Left lobe of liver (tissue), 2 donors: ENCODE results near the gene SBNO1. TPM values are rescaled to one million over a fixed set of nuclear protein-coding genes. Genes with fewer than 3 reads are reported as not detected.
"Not testable (repeated sequence)": the region's sequence is repeated elsewhere in the genome, so short reads cannot be mapped to it uniquely, and the experiment has no call there.

ENCODE experiments used
- ATAC-seq: fragments of 200-7000 bp; cut with Tn5 transposase; one replicate; pipeline ENCODE4 v1.9.1; 2020; ENCODE audit warnings: mild to moderate bottlenecking, moderate library complexity
- DNase-seq: peaks from one replicate; pipeline ENCODE4 v3.0.0-alpha.2; 2020; ENCODE audit warnings: low spot score
- total RNA-seq: library from RNA; stranded (reverse); gene quantifications from one replicate; pipeline ENCODE4 v1.2.1, GENCODE V29; 2021
- donor health status: DM: no; HTN: no; CAD: no; lungs with moderate emphysema.
- donor health status: DM: no; HTN: yes; CAD: no.

The SBNO1 gene
- total RNA-seq, 1 donor from 2014 or later: 13.8 TPM

- peak; percentile 56 for ATAC-seq
- DNase-seq: no peak
These were observed 8.4 kb downstream of the SBNO1 start for GRCh38 chr12:123356159-123356670.

DNA sequence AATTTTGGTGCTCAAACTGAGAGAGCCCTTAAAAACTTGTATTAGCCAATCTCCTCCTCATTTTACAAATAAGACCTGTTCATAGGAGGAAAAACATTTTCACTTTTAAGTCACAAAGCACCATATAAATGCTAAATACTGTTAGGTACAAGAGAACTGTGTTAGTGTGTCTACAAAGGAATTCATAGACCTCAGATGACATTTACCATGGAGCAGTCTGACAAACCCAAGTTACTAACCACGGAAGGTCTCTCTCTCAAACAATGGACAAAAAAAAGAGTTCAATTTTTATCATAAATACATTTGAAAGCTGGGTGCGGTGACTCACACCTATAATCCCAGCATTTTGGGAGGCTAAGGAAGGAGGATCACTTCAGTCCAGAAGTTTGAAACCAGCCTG lies 10.0 kb downstream of the SBNO1 start:
- ATAC-seq (no peak), DNase-seq (no peak)

DNA sequence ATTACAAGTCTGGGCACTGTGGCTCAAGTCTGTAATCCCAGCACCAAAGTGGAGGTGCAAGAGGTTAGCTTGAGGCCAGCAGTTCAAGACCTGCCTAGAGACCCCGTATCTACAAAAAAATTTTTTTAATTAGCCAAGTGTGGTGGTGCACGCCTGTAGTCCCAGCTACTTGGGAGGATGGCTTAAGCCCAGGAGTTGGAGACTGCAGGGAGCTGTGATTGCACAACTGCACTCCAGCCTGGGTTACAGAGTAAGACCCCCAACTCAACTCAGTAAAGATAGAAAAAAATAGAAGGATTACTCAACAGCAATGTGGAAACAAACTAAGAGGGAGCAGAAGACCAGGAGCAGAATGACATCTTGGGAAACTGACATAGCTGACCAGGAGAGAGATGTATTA lies 13.3 kb downstream of the SBNO1 start:
- no peak for ATAC-seq
- peak; percentile 24 for DNase-seq

GRCh38 chr12:123346946-123347345 lies 17.7 kb downstream of the SBNO1 start:
- no peak for ATAC-seq
- no peak for DNase-seq

- peak; percentile 96 for ATAC-seq
These were observed 20.6 kb downstream of the SBNO1 start for GRCh38 chr12:123344086-123344485.

DNA sequence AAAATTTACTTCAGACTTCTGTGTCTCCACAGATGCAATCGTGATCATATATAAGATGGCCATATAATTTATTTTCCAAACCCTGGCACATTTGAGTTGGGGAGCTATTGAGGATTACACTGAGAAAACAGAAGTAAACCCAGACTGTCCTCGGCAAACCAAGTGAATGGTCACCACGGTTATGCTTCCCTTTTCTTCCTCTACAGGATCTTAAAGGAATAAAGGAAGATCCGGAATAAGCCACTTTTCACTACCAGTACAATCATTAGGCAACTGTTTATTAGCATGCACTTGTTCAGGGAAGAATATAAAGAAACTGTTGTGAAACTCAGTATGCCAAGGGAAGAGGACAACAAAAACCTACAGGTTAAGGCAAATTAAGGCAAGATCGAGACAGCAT lies 27.6 kb downstream of the SBNO1 start:
- DNase-seq (no peak), ATAC-seq (peak; percentile 17)

More at GRCh38 chr12:123344086-123344485, 20.6 kb downstream of the SBNO1 start:
- peak; percentile 70 for DNase-seq

DNA sequence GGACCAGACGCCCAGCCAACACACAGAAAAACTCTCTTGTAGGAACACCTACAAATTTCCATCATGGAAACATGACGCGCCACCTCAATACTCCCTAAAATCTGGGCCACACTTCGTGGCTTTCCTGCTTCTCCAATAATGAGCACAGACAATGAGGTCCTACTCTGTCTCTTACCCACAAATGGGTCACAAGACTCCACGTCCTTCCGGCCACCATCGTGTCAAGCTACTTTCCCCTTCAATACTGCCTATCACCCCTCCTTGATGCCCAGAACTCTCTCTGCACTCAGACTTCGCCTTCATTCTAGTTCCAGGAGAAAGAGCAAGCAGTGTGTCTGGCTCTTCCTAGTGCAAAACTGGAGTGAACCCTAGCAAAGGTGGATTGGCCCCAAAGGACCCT lies 28.1 kb downstream of the SBNO1 start:
- no peak for DNase-seq
- no peak for ATAC-seq

GRCh38 chr12:123335490-123335889 lies 29.2 kb downstream of the SBNO1 start:
- ATAC-seq (no peak), DNase-seq (no peak)

- DNase-seq (no peak), ATAC-seq (no peak)
These were observed 34.8 kb downstream of the SBNO1 start for GRCh38 chr12:123329799-123330198.

DNA sequence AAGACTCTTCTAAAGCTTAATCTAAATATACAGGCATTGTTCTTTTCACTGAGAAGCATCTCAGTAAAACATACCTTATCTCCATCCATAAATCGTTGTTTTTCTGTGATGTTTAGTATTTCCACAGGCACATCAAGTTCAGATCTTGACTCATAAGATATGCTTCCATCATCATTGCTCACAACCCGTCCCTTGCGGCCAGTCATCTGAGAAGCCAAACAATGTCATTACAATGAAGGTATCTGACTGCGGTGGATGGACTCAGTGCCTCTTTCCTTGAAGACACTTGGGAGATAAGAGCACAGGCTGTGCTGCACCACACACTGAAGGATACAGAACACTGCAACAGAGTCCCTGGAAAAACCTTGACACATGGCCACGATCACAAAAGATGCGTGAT lies 44.8 kb downstream of the SBNO1 start:
- no peak for DNase-seq
- ATAC-seq: no peak

GRCh38 chr12:123319273-123319672 lies 45.4 kb downstream of the SBNO1 start:
- DNase-seq (no peak), ATAC-seq (no peak)

GRCh38 chr12:123313046-123313445 lies 51.6 kb downstream of the SBNO1 start:
- not testable (repeated sequence) for ATAC-seq, DNase-seq

GRCh38 chr12:123306200-123306599 lies 58.4 kb downstream of the SBNO1 start:
- ATAC-seq (no peak), DNase-seq (no peak)

- no peak for DNase-seq
These were observed 59.5 kb downstream of the SBNO1 start for GRCh38 chr12:123305136-123305535.

GRCh38 chr12:123293178-123293760 lies 71.4 kb downstream of the SBNO1 start:
- peak; percentile 90 for ATAC-seq

More at GRCh38 chr12:123305136-123305535, 59.5 kb downstream of the SBNO1 start:
- ATAC-seq: no peak

GRCh38 chr12:123289911-123290310 lies 74.7 kb downstream of the SBNO1 start:
- ATAC-seq: no peak
- DNase-seq: no peak

More at GRCh38 chr12:123293178-123293760, 71.4 kb downstream of the SBNO1 start:
- peak; percentile 59 for DNase-seq

DNA sequence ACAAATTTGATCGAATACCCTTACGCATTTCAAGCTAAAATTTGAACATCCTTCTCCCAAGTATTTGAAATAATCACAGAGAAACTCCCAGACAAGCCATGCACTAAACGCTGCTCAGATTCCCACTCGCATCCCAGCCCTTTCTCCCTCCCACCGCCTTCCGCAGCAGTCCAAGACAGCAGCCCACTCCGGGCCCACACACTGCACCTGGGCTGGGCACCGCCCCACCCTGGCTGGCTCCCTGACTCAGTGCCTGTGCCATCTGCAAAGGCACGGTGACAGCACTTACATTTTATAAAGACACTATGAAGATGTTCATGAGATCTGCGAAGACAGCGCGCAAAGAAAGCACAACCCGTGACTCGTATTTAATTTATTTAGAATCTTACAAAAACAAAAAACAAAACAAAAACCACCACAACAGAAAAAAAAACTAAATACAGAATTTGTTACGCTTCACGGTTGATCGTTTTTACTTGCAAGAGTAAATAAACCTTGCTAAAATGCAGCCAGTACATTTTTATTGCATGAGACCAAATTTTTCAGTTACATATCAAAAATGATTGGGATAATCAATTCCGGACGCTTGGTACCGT lies 75.8 kb downstream of the SBNO1 start:
- DNase-seq (no peak), ATAC-seq (no peak)

- DNase-seq (no peak), ATAC-seq (no peak)
These were observed 77.8 kb downstream of the SBNO1 start for GRCh38 chr12:123286652-123287373.

DNA sequence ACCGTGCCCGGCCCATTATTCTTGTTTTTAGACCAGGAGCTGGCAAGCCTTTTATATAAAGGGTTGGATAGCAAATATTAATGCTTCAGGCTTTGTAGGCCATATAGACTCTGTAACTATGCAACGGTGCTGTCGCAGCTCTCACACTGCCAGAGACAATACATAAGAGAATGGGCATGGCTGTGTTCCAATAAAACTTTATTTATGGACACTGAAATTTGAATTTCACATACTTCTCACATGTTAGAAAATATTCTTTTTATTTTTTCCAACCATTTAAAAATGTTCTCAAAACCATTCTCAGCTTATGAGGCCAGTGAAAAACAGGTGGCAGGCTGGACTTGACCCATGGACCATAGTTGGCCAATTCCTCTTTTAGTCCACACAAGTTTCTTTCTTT lies 80.0 kb downstream of the SBNO1 start:
- ATAC-seq (no peak), DNase-seq (no peak)

DNA sequence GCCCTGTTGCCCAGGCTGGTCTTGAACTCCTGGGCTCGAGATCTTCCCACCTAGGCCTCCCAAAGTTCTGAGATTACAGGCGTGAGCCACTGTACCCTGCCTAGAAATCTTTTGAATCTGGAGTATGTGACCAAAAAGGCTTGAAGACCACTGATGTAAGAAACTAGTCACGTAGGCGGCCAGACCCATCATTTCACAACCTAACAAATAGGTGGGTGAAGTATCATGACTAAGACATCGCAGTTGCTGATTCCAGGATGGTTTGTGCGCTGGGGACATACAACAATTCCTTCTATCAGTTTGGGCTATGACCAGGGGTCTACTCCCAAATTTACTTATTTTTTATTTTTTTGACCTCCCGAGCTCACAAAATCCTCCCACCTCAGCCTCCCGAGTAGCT lies 81.2 kb downstream of the SBNO1 start:
- ATAC-seq (no peak), DNase-seq (no peak)

DNA sequence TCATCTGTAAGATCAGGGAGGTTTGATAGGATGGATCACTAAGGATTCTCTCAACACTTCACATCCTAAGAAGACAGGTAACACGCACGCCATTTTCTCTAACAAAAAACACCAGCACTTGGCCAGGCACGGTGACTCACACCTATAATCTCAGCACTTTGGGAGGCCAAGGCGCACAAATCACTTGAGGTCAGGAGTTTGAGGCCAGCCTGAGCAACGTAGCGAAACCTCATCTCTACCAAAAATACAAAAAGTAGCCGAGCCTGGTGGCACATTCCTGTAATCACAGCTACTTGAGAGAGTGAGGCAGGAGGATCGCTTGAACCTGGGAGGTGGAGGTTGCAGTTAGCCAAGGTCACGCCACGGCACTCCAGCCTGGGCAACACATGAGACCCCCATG lies 82.5 kb downstream of the SBNO1 start:
- no peak for ATAC-seq
- DNase-seq: no peak

DNA sequence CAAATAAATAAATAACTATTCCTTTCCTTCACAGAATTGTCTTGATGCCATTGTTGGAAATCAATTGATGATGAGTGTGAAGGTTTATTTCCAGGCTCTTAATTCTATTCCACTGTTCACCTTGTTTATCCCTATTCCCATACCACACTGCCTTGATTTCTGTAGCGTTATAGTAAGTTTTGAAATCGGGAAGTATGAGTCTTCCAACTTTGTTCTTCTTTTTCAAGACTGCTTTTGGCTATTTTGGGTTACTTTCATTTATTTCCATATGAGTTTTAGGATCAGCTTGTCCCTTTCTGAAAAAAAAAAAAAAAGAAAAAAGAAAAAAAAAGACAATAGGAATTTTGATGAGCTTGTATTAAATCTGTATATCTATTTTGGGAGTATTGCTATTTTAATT lies 83.7 kb downstream of the SBNO1 start:
- ATAC-seq (no peak), DNase-seq (no peak)
